Measurements from ENCODE around the gene ARHGAP24.

- TF ChIP-seq TAF1 (IDR thresholded peaks at IDR 0.05; ENCODE audit: borderline replicate concordance, insufficient read depth, low read length) = no peak
- no peak for TF ChIP-seq POLR2AphosphoS5 (IDR thresholded peaks at IDR 0.05; ENCODE audit: low read depth, low read length)
- no peak for TF ChIP-seq FOXP2 (optimal IDR thresholded peaks at IDR 0.05; ENCODE audit: borderline replicate concordance, extremely low read depth, extremely low read length, insufficient read depth)
- no peak for TF ChIP-seq SIN3A (IDR thresholded peaks at IDR 0.05; ENCODE audit: borderline replicate concordance, insufficient read depth, low read length)
Measured at GRCh38 chr4:85783900-85784299, 308.9 kb downstream of the ARHGAP24 start.
